ENCODE results near the gene PRKAR1A.

PRKAR1A gene

GRCh38 chr17:68497885-68498319, 14.3 kb upstream of the PRKAR1A start:
- no peaks in the 10 kb centered on the region; the same call in 1 of the 2 replicates for H3K4me1 ChIP-seq (ENCODE audit: control insufficient read depth, insufficient read depth, low read length)
- H3K9me3 ChIP-seq (ENCODE audit: control insufficient read depth, insufficient read depth, low read depth, low read length) = no peaks in the 10 kb centered on the region
- ChIA-PET POLR2A (interaction anchor here (0.5 kb wide), 1 partner anchor 253 kb away, joined by 3 read pairs; no protein-coding TSS in a partner anchor), CTCF (interaction anchor here (0.6 to 1.8 kb wide), 5 partner anchors 12 to 1377 kb away, joined by 3 to 6 read pairs (median 3); no protein-coding TSS in a partner anchor)
- H3K4me3 ChIP-seq (ENCODE audit: low read depth, low read length) = no peak overlapping the region
- no peaks in the 10 kb centered on the region for H3K36me3 ChIP-seq (ENCODE audit: control insufficient read depth in 2 of 2, insufficient read depth in 1 of 2, low read length in 2 of 2)
- H3K27ac ChIP-seq (ENCODE audit: extremely low read depth, low read depth, low read length) = no peak overlapping the region
- TF ChIP-seq BCL11B (tag by site-specific recombination; IDR thresholded peaks at IDR 0.05; ENCODE audit: low read depth) (no peak), RBAK (tag by site-specific recombination; IDR thresholded peaks at IDR 0.05) (no peak), KLF17 (tag by site-specific recombination; IDR thresholded peaks at IDR 0.05) (no peak), ZFP41 (tag by site-specific recombination; IDR thresholded peaks at IDR 0.05; ENCODE audit: borderline replicate concordance) (no peak), YY1 (tag by site-specific recombination; IDR thresholded peaks at IDR 0.05) (no peak), ZNF202 (tag by site-specific recombination; IDR thresholded peaks at IDR 0.05; ENCODE audit: borderline replicate concordance) (no peak), ZNF214 (tag by site-specific recombination; IDR thresholded peaks at IDR 0.05; ENCODE audit: borderline replicate concordance) (no peak)

- H3K36me3 ChIP-seq (ENCODE audit: control insufficient read depth in 2 of 2, insufficient read depth in 1 of 2, low read length in 2 of 2) = no peaks in the 10 kb centered on the region
- H3K9me3 ChIP-seq (ENCODE audit: control insufficient read depth, insufficient read depth, low read depth, low read length) = no peaks in the 10 kb centered on the region
- H3K4me1 ChIP-seq (ENCODE audit: control insufficient read depth, insufficient read depth, low read length) = no peaks in the 10 kb centered on the region; the same call in 1 of the 2 replicates
- no peak overlapping the region for H3K4me3 ChIP-seq (ENCODE audit: low read depth, low read length)
- no peak for TF ChIP-seq ZNF610 (tag by site-specific recombination; IDR thresholded peaks at IDR 0.05; ENCODE audit: borderline replicate concordance)
- no peak for TF ChIP-seq ZNF544 (tag by site-specific recombination; IDR thresholded peaks at IDR 0.05)
- 0 out of 2 replicates have a peak, but pooled peaks have one; percentile 23 for TF ChIP-seq EGR2 (tag by site-specific recombination; IDR thresholded peaks at IDR 0.05; ENCODE audit: low read depth)
- TF ChIP-seq ZFHX2 (tag by site-specific recombination; conservative IDR thresholded peaks at IDR 0.05) = peak; percentile 25
- CTCF ChIA-PET = interaction anchor here (0.6 to 0.9 kb wide), 3 partner anchors 11 to 285 kb away, joined by 3 read pairs; no protein-coding TSS in a partner anchor
- H3K27ac ChIP-seq (ENCODE audit: extremely low read depth, low read depth, low read length) = no peak overlapping the region
- POLR2A ChIA-PET = no interaction called here
These were observed 13.5 kb upstream of the PRKAR1A start for GRCh38 chr17:68498479-68499326.

DNA sequence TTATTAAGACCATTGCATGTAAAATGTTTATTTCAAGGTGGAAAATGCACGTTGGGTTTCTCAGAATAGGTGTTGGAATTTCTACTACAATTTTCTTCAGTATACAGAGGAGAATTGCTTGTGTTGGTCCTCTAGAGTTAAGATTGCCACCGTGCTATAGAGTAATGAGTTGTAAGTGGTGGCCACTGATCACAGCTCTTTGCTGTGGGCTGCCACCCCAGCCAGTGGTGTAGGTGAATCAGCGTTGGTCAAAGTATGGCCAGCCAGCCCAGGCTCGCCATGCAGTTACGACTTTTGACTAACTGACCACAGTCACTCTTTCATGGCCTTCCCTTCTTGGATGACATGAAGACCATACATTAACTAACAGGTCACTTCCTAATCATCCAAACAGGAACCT, 12.6 kb upstream of the PRKAR1A start:
- CTCF ChIA-PET = no interaction called here
- no peak overlapping the region for H3K27ac ChIP-seq (ENCODE audit: extremely low read depth, low read depth, low read length)
- POLR2A ChIA-PET = no interaction called here
- H3K9me3 ChIP-seq (ENCODE audit: control insufficient read depth, insufficient read depth, low read depth, low read length) = no peaks in the 10 kb centered on the region
- no peak overlapping the region for H3K4me3 ChIP-seq (ENCODE audit: low read depth, low read length)
- TF ChIP-seq YY1 (tag by site-specific recombination; IDR thresholded peaks at IDR 0.05) = no peak
- no peak for TF ChIP-seq ZBTB26 (tag by site-specific recombination; optimal IDR thresholded peaks at IDR 0.05)
- no peak for TF ChIP-seq ZIC2 (tag by site-specific recombination; IDR thresholded peaks at IDR 0.05)
- TF ChIP-seq, protein P1, sequence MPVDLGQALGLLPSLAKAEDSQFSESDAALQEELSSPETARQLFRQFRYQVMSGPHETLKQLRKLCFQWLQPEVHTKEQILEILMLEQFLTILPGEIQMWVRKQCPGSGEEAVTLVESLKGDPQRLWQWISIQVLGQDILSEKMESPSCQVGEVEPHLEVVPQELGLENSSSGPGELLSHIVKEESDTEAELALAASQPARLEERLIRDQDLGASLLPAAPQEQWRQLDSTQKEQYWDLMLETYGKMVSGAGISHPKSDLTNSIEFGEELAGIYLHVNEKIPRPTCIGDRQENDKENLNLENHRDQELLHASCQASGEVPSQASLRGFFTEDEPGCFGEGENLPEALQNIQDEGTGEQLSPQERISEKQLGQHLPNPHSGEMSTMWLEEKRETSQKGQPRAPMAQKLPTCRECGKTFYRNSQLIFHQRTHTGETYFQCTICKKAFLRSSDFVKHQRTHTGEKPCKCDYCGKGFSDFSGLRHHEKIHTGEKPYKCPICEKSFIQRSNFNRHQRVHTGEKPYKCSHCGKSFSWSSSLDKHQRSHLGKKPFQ (tag by site-specific recombination; IDR thresholded peaks at IDR 0.05) = no peak
- TF ChIP-seq IKZF3 (tag by site-specific recombination; IDR thresholded peaks at IDR 0.05) = no peak
- TF ChIP-seq ZNF48 (tag by site-specific recombination; IDR thresholded peaks at IDR 0.05) = no peak
- TF ChIP-seq SALL2 (tag by site-specific recombination; IDR thresholded peaks at IDR 0.05; ENCODE audit: borderline replicate concordance) = no peak
- TF ChIP-seq SP3 (tag by site-specific recombination; IDR thresholded peaks at IDR 0.05) = no peak
- no peak for TF ChIP-seq ZNF302 (tag by site-specific recombination; IDR thresholded peaks at IDR 0.05; ENCODE audit: low read depth)
- no peak for TF ChIP-seq ZNF514 (tag by site-specific recombination; IDR thresholded peaks at IDR 0.05)
- no peak for TF ChIP-seq ZNF112 (tag by site-specific recombination; IDR thresholded peaks at IDR 0.05)
- TF ChIP-seq ZNF510 (tag by site-specific recombination; IDR thresholded peaks at IDR 0.05; ENCODE audit: insufficient replicate concordance) = no peak
- TF ChIP-seq ZNF571 (tag by site-specific recombination; IDR thresholded peaks at IDR 0.05) = no peak
- no peak for TF ChIP-seq PRDM1 (tag by site-specific recombination; IDR thresholded peaks at IDR 0.05)
- no peaks in the 10 kb centered on the region; the same call in 1 of the 2 replicates for H3K4me1 ChIP-seq (ENCODE audit: control insufficient read depth, insufficient read depth, low read length)
- no peaks in the 10 kb centered on the region for H3K36me3 ChIP-seq (ENCODE audit: control insufficient read depth in 2 of 2, insufficient read depth in 1 of 2, low read length in 2 of 2)

Measured in HEK293 (cell line).